Activated CD8-positive, alpha-beta memory T cell treated with anti-CD3 and anti-CD28 coated beads for 48 hours (primary cell): ENCODE data around the gene SAFB2.

ENCODE experiments used
- DNase-seq, 3 experiments: peaks; one replicate each; pipeline ENCODE4 v3.0.0-alpha.2; 2020; ENCODE audit warnings: low read depth in 2 of 3, low spot score in 2 of 3

Gene SAFB2

GRCh38 chr19:5608291-5608690 is 14.3 kb downstream of the SAFB2 start:
- no peak for DNase-seq

GRCh38 chr19:5607318-5608275 is 15.0 kb downstream of the SAFB2 start:
- no peak for DNase-seq

GRCh38 chr19:5605362-5605761 is 17.2 kb downstream of the SAFB2 start:
- no peak for DNase-seq

GRCh38 chr19:5603626-5604025 is 18.9 kb downstream of the SAFB2 start:
- DNase-seq, result no peak

GRCh38 chr19:5600797-5601196 is 21.8 kb downstream of the SAFB2 start:
- no peak for DNase-seq

GRCh38 chr19:5595745-5596144 is 26.8 kb downstream of the SAFB2 start:
- no peak for DNase-seq

- DNase-seq, result no peak
Measured at GRCh38 chr19:5595129-5595528, 27.4 kb downstream of the SAFB2 start.

- DNase-seq, result no peak
Measured at GRCh38 chr19:5594521-5594950, 28.0 kb downstream of the SAFB2 start.

- DNase-seq, result no peak
Measured at GRCh38 chr19:5593343-5594255, 29.0 kb downstream of the SAFB2 start.

- no peak for DNase-seq
Measured at GRCh38 chr19:5592531-5593342, 29.8 kb downstream of the SAFB2 start.

GRCh38 chr19:5591476-5591875 is 31.1 kb downstream of the SAFB2 start:
- no peak for DNase-seq

- no peak for DNase-seq
Measured at GRCh38 chr19:5590865-5591154, 31.8 kb downstream of the SAFB2 start.

GRCh38 chr19:5590151-5590864 is 32.3 kb downstream of the SAFB2 start:
- DNase-seq, result no peak

GRCh38 chr19:5588906-5589676 is 33.5 kb downstream of the SAFB2 start:
- no peak for DNase-seq

GRCh38 chr19:5588441-5588840 is 34.1 kb downstream of the SAFB2 start:
- DNase-seq, result no peak

GRCh38 chr19:5587661-5588060 is 34.9 kb downstream of the SAFB2 start:
- DNase-seq, result no peak

- DNase-seq, result no peak
Measured at GRCh38 chr19:5587071-5587455, 35.5 kb downstream of the SAFB2 start.

- DNase-seq, result no peak
Measured at GRCh38 chr19:5586300-5587070, 36.1 kb downstream of the SAFB2 start.
